GM18520 (cell line): ENCODE measurements around the gene HSPB6.
A peak's percentile ranks its signal among the peaks of the same experiment; 100 is the strongest.

Source experiments
- ATAC-seq: cut with Tn5 transposase; IDR thresholded peaks from one replicate; pipeline ENCODE4 v1.9.1; 2021; ENCODE audit not compliant: unreplicated experiment

The HSPB6 gene

DNA sequence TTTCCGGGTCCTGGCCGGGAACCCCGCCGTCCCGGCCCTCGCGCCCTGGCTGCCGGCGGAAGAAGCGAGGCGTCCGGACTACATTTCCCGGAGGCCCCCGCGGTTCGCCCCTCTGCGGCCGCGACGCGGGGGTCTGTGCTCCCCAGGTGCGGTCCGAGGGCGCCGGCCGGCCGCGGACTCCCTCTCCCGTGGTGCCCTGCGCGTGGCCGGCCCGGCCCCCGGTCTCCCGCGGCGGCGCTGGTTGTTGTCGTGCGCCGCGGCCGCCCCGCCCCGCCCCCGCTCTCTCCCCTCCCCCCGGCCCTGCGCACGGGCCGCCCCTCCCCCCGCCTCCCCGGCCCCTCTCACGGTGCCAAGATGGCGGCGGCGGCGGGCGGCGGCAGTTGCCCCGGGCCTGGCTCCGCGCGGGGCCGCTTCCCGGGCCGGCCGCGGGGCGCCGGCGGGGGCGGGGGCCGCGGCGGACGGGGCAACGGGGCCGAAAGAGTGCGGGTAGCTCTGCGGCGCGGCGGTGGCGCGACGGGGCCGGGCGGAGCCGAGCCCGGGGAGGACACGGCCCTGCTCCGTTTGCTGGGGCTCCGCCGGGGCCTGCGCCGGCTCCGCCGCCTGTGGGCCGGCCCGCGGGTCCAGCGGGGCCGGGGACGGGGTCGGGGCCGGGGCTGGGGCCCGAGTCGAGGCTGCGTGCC is 39.0 kb downstream of the HSPB6 start, which contains the start of gene KMT2B:
Gene KMT2B, plus strand, starts transcription at position 339 of the 680 bp plus-strand sequence. Its CDS starts 16 bp downstream, at position 355.
- ATAC-seq, result no peak

DNA sequence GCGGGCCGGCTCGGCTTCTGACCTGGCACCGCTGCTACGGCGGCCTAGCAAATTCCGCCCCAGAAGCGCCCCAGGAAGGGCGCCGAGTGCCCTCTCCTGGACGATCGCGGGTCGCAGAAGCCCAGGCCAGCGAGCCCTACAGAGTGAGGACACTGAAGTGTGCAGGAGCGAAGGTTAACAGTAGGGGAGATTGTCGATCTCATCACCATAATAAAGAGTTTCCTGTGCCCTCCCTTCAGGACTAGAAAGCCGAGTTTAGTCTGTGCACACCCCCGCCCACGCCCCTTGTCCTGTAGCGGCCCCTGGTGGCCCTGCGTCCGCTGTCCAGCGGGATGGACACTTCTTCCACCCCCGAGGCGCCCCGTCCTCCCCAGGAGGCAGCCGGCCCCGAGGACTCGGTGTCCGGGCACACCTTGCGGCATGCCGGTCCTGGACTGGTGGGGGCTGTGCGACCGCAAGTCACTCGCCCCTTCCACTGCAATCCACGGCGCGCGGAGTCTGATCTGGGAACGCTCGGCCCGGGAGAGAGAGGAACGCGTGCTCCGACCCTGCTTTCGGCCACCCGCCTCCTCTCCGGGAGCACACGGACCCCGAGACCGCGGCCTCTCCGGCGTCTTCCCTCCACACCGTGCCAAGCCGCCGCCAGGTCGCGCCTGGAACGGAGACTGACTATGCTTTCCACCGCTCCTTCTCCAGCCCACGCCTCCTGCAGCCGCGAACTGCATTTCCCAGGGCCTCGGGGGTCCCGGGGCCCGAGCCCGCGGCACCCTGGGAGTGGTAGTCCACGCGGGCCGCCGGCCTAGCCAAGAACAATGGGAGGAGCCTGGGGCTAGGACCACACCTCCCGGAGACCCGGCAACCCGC is 39.8 kb downstream of the HSPB6 start:
- ATAC-seq, result peak; percentile 42

DNA sequence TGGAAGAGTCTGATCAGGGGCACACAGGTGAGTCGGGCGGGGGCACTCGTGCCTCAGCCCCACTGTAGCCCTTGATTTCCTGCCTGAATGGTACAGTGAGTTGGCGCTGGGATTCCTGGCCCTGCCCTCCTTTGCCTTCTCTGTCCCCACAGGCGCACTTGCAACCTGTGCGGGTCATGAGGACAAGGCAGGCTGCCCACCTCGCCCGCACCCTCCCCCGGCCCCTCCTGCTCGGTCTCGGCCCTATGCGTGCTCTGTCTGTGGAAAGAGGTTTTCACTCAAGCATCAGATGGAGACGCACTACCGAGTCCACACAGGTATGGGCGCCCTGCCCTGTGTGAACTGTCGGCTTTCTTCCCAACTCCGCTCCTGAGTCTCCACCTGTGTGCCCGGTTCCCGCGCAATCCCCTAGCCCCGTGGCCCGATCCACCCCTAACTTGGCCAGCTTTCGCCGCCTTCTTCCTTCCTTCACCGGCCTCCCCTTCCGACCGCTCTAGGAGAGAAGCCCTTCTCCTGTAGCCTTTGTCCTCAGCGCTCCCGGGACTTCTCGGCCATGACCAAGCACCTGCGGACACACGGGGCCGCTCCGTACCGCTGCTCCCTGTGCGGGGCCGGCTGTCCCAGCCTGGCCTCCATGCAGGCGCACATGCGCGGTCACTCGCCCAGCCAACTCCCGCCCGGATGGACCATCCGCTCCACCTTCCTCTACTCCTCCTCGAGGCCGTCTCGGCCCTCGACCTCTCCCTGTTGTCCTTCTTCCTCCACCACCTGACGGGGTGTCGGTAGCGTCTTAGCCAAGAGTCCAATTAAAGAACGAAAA is 40.6 kb downstream of the HSPB6 start:
- no peak for ATAC-seq

DNA sequence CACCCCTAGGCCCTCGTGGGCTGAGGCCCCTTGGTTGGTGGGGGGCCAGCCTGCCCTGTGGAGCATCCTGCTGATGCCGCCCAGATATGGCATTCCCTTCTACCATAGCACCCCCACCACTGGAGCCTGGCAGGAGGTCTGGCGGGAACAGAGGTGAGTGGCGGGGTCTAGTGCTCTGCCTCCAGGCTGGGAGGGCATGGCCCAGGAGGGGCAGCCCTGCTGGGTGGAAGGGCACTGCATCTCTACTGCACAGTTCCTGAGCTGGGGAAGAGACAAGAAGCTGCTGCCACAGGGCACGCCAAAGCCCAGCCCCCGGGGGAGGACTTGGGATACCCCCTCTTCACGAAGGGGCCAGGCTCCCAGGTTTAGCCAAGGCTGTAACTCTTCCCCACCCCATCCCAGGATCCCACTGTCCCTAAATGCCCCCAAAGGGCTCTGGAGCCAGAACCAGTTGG is 41.4 kb downstream of the HSPB6 start:
- ATAC-seq, result no peak

DNA sequence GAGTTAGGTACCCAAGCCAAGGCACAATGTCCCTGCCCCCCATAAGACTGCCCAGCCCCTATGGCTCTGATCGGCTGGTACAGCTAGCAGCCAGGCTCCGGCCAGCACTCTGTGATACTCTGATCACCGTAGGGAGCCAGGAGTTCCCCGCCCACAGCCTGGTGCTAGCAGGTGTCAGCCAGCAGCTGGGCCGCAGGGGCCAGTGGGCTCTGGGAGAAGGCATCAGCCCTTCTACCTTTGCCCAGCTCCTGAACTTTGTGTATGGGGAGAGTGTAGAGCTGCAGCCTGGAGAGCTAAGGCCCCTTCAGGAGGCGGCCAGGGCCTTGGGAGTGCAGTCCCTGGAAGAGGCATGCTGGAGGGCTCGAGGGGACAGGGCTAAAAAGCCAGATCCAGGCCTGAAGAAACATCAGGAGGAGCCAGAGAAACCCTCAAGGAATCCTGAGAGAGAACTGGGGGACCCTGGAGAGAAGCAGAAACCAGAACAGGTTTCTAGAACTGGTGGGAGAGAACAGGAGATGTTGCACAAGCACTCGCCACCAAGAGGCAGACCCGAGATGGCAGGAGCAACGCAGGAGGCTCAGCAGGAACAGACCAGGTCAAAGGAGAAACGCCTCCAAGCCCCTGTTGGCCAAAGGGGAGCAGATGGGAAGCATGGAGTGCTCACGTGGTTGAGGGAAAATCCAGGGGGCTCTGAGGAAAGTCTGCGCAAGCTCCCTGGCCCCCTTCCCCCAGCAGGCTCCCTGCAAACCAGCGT is 42.1 kb downstream of the HSPB6 start:
- ATAC-seq, result no peak

DNA sequence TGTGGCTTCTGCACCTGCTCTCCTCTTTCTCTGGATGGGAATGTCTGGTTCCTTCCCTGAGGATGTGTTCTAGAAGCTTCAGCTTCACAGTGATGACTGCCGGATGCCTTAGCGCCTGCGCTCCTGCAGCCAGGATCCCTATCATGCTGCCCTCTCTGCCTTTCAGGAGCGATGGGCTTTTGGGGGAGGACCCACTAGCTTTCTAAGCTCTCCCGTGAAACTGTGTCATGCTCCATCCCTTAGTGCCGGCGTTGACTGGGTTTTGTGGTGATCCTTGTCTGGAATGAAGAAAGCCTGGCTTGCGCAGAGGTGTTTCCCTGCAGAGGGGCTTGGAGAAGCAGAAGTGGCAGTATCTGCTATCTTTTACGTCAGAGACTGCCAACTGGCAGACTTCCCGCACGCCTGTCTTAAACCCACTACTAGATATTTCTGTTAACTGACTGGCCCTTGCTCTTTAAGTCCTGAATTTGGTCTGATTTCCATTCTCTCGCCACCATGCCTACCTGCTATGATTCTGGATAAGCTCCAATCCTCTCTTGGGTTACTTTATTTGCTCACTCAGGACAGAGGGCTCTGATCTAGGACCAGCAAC is 42.8 kb downstream of the HSPB6 start:
- no peak for ATAC-seq

DNA sequence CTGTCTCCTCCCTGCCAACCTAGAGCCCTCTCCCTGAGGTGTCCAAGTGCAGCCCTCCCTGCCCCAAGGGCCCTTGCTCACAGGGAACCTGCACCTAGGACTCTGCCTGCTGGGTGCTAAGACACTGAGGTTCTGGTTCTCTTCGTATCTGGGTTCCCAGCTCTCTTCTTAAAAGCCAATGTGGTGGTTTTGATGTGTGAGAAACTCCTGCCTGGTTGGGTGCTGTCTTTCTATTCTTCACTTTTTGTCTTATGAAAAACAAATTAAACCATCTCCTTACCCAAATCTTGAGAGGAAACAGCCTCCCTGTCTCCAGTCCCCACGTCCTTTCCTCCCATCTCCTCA is 43.4 kb downstream of the HSPB6 start:
- ATAC-seq, result no peak

DNA sequence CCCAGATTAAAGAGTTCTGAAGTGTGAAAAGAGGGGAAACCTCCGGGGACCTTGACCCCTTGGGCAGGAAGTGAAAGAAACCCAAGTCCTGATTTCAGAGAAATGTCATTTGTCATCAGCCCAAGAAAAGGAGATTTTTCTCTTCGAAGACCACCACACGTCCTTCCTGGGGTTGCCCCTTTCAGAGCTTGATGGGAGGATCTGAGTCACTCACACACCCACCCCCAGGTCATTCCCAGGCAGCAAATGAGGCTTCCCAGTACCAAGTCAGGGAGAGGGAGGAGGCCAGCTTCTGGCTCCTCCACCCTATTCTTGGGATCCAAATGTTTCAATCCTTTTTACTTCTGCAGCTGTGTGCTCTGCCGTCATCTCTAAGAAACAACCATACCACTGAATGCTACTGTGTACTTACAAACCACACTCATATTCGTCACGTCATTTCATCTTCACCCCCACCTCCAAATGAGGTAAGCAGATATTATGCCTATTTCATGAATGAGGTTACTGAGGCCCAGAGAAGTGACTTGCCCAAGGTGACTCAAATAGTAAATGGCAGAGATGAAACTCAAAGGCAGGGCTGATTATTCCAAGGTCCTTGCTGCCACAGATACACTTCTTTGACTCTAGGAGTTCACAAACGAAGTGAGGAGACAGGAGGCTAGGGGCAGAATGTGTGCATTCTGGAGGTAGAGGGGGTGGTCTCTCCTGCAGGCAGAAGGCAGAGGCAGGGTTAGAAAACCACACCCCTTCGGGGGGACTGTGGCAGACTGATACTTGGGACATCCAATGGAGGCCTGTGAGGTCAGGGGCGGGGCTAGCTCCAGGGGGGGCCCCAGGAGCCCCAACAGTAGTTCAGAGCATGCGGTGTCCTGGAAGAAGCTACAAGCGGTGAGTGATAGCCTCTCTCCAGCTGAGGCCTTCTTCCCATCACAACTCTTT is 44.0 kb downstream of the HSPB6 start:
- ATAC-seq, result no peak

DNA sequence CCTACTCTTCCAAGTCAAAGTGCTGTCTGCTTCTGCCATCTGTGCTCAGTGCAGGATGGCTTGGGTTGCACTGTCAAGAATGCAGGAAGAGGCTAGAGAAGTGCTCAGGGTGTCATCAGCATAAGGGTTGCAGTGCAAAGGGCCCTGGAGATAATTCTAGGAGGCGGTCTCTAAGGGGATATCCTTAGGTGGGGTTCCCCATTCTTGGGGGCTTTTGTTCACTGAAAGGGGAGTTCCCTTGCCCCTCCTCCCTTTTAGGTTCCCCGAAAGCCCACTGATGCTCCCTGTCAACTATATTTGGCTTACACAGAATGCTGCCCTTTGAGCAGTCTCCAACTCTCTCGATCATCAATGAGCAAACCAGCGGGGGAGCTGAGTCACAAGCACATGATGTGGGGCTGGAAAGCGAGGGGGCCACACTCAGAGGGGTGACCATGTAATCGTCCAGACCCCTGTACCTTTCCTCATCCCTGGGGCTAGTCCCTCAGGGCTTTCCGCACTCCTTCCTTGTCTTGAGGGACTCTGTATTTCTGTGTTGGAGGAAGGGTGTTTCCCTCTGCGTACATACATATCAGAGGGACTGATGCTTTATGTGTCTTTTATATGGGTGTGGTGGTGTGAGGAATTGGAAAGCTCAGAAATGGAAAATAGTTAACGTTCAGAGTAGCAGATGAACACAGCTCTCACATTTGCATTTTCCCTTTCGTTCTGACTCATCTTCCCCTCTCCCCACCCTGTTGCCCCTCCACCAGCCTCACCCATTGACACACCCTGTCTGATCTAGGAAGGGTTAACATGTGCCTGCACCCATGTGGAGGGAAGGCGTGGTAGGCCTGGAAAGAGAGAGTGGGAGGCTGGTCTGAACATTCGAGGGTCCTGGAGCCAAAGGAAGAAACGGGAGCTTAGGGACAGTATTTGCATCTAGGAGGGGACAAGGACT is 45.8 kb downstream of the HSPB6 start:
- ATAC-seq, result peak; percentile 23

DNA sequence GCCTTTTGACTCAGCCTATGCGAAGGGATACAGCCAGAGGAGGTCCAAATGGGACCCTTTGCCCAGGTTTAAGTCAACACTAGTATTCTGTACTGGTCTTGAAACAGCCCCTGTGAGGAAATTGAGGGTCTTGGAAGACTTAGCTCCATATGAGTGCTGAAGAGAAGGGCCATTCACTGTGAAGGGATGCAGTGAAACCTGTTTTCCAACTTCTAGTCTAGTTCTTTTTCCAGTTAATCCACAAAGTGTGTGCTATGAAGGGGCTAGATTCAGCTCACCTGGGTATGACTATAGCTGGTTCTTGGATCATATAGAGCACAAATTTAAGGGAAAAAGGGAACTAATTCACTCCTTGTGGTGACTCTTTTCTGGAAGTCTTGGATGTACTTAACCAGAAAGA is 48.4 kb downstream of the HSPB6 start:
- ATAC-seq, result no peak
